HepG2 (cell line): ENCODE data around the gene FIGLA. TPM values are rescaled to one million over a fixed set of nuclear protein-coding genes. Genes with fewer than 3 reads are reported as not detected.
A peak's percentile ranks its signal among the peaks of the same experiment; 100 is the strongest.

Source experiments
- AHDC1 ChIP-seq: sonication (generic); formaldehyde crosslinking; IDR thresholded peaks from 2 replicates; pipeline ENCODE4 v1.5.1; 2020; ENCODE audit warnings: mild to moderate bottlenecking, missing genetic modification reagents, borderline replicate concordance
- ATF7-NPFF ChIP-seq: sonication (generic); formaldehyde crosslinking; IDR thresholded peaks from 2 replicates; pipeline ENCODE4 v1.8.1; 2023; ENCODE audit warnings: mild to moderate bottlenecking, low read depth, missing genetic modification reagents, moderate library complexity
- HMG20A ChIP-seq: IDR thresholded peaks from 2 replicates; pipeline ENCODE4 v1.6.1; 2016; ENCODE audit warnings: borderline replicate concordance
- HMGXB4 ChIP-seq, 2 experiments: sonication (generic) in 1 of 2; formaldehyde crosslinking in 1 of 2; IDR thresholded peaks; 2 replicates each; pipeline versions ENCODE4 v1.4.0 to v1.6.1; 2018 to 2020; ENCODE audit warnings: missing genetic modification reagents in 2 of 2, borderline replicate concordance in 1 of 2, low read depth in 1 of 2, mild to moderate bottlenecking in 1 of 2, missing biosample characterization in 1 of 2
- KAT8 ChIP-seq: IDR thresholded peaks from 2 replicates; pipeline ENCODE4 v1.6.1; 2016; ENCODE audit warnings: missing genetic modification reagents, missing compliant biosample characterization
- MAF1 ChIP-seq: sonication (generic); formaldehyde crosslinking; IDR thresholded peaks from 2 replicates; pipeline ENCODE4 v1.5.0; 2020; ENCODE audit warnings: missing genetic modification reagents, borderline replicate concordance
- MIER3 ChIP-seq: IDR thresholded peaks from 2 replicates; pipeline ENCODE4 v1.6.1; 2016; ENCODE audit warnings: missing compliant biosample characterization, borderline replicate concordance
- NKX3-1 ChIP-seq: sonication (generic); formaldehyde crosslinking; IDR thresholded peaks from 2 replicates; pipeline ENCODE4 v1.5.0; 2020; ENCODE audit warnings: missing genetic modification reagents
- PBX3 ChIP-seq: sonication (generic); formaldehyde crosslinking; IDR thresholded peaks from 2 replicates; pipeline ENCODE4 v1.8.1; 2023; ENCODE audit warnings: missing genetic modification reagents, inconsistent platforms, borderline replicate concordance
- PRPF4 ChIP-seq: fragments of 200-400 bp; formaldehyde crosslinking; IDR thresholded peaks from 2 replicates; pipeline ENCODE4 v1.6.1; 2016; ENCODE audit warnings: low read length, low read depth; ENCODE audit not compliant: poor library complexity, severe bottlenecking
- RNF219 ChIP-seq: sonication (generic); formaldehyde crosslinking; IDR thresholded peaks from 2 replicates; pipeline ENCODE4 v1.5.0; 2020; ENCODE audit warnings: mild to moderate bottlenecking, missing genetic modification reagents
- TCF7 ChIP-seq: sonication (generic); IDR thresholded peaks from 2 replicates; pipeline ENCODE4 v1.6.1; 2016; ENCODE audit warnings: antibody characterized with exemption, low read depth
- ZNF615 ChIP-seq: sonication (generic); formaldehyde crosslinking; IDR thresholded peaks from 2 replicates; pipeline ENCODE4 v1.5.0; 2020; ENCODE audit warnings: mild to moderate bottlenecking, missing genetic modification reagents, borderline replicate concordance
- ZNF766 ChIP-seq: sonication (generic); formaldehyde crosslinking; IDR thresholded peaks from 2 replicates; pipeline ENCODE4 v1.5.0; 2020; ENCODE audit warnings: missing genetic modification reagents, borderline replicate concordance
- polyA plus RNA-seq, 8 experiments: library from polyadenylated mRNA; depleted of rRNA in 3 of 8; stranded (reverse) in 7 of 8; unstranded in 1 of 8; fragments of >200 nt; fragmentation: Illumina TruSeq in 4 of 8; extraction: Trizol in 4 of 8; gene quantifications; 2 replicates each; pipeline versions ENCODE4 v1.2.1 to v1.2.3, GENCODE V29; 2011 to 2016; ENCODE audit warnings: low read depth in 4 of 8, missing spikeins in 1 of 8, mixed read lengths in 1 of 8; ENCODE audit not compliant: insufficient read depth in 1 of 8
- total RNA-seq, 5 experiments: library from RNA; depleted of rRNA; stranded (reverse); fragments of >200 nt; fragmentation: Illumina TruSeq; extraction: Trizol; gene quantifications; 2 replicates each; pipeline ENCODE4 v1.2.3, GENCODE V29; 2016; ENCODE audit warnings: low read depth in 1 of 5
- TF ChIP-seq, protein P1 (sequence below): sonication (generic); formaldehyde crosslinking; IDR thresholded peaks from 2 replicates; pipeline ENCODE4 v1.9.0; 2022; ENCODE audit warnings: low read depth, missing genetic modification reagents

FIGLA gene
- total and polyA plus RNA-seq, 2 of the 13 experiments (the other 11 are each of a cell fraction or from before 2014, with no cell fraction given): not detected

DNA sequence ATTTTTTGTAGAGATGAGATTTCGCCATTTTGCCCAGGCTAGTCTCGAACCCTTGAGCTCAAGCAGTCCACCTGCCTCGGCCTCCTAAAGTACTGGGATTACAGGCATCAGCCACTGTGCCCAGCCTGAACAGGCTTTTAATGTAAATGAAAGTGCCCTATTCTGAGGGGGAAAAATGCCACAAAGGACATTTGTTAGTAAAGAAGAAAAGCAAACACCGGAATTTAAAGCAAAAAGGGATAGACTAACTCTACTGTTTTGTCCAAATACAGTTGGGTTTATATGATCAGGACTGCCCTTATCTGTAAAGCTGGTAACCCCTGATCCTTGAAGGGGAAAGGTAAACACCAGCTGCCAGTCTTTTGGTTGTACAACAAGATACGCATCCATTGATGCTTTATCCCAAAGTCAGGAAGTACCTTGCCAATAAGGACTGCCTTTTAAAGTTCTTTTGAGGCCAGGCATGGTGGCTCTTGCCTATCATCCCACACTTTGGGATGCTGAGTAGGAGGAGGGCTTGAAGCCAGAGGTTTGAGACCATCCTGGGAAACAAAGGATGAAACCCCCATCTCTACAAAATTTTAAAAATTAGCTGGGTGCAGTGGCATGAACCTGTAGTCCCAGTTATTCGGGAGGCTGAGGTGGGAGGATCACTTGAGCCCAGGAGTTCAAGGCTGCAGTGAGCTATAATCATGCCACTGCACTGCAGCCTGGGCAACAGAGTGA is 16.8 kb upstream of the FIGLA start (continued):
- TF ChIP-seq AHDC1 (peak; percentile 97), NKX3-1 (CRISPR knock-in tag) (peak; percentile 88), TCF7 (peak; percentile 97), HMGXB4 (CRISPR knock-in tag; IDR thresholded peaks at IDR 0.05; ENCODE audit: borderline replicate concordance in 1 of 2, low read depth in 1 of 2) (peak in 1 of 2 experiments; percentile 59; a peak in 1 of 4 replicates), PBX3 (no peak), HMG20A (CRISPR knock-in tag) (peak; percentile 97), RNF219 (no peak), ATF7-NPFF (CRISPR knock-in tag) (peak; percentile 81; the same call in 1 of the 2 replicates), KAT8 (CRISPR knock-in tag) (peak; percentile 86), PRPF4 (peak; percentile 57), MIER3 (CRISPR knock-in tag) (peak; percentile 88; the same call in 1 of the 2 replicates), ZNF615 (CRISPR knock-in tag) (no peak; the same call in 1 of the 2 replicates), MAF1 (no peak; the same call in 1 of the 2 replicates), ZNF766 (CRISPR knock-in tag) (no peak)
- TF ChIP-seq, protein P1, sequence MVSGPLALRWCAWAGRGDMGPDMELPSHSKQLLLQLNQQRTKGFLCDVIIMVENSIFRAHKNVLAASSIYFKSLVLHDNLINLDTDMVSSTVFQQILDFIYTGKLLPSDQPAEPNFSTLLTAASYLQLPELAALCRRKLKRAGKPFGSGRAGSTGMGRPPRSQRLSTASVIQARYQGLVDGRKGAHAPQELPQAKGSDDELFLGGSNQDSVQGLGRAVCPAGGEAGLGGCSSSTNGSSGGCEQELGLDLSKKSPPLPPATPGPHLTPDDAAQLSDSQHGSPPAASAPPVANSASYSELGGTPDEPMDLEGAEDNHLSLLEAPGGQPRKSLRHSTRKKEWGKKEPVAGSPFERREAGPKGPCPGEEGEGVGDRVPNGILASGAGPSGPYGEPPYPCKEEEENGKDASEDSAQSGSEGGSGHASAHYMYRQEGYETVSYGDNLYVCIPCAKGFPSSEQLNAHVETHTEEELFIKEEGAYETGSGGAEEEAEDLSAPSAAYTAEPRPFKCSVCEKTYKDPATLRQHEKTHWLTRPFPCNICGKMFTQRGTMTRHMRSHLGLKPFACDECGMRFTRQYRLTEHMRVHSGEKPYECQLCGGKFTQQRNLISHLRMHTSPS (CRISPR knock-in tag): peak; percentile 96; the same call in 1 of the 2 replicates
